Stimulated activated CD4-positive, alpha-beta T cell treated with anti-CD3 and anti-CD28 coated beads, Interleukin-4, amount 100 ng/mL, for 4 hours (primary cell): Measurements from ENCODE around the gene HOXA4.
A peak's percentile ranks its signal among the peaks of the same experiment; 100 is the strongest.

ENCODE experiments used
- DNase-seq, 2 experiments: peaks; one replicate each; pipeline ENCODE4 v3.0.0-alpha.2; 2020

HOXA4 gene

GRCh38 chr7:27157702-27158431, 27.3 kb upstream of the HOXA4 start:
- DNase-seq, result no peak

- no peak for DNase-seq
Observed at GRCh38 chr7:27156916-27157701, 26.6 kb upstream of the HOXA4 start.

GRCh38 chr7:27156508-27156898, 25.9 kb upstream of the HOXA4 start, which contains the start of gene HOXA7:
TSS of gene HOXA7 (minus strand) at chr7:27156675. CDS start at chr7:27156545, 130 bp downstream.
- DNase-seq, result peak in 1 of 2 experiments; percentile 1

GRCh38 chr7:27155816-27156507, 25.4 kb upstream of the HOXA4 start:
- DNase-seq, result no peak

GRCh38 chr7:27154901-27155815, 24.6 kb upstream of the HOXA4 start:
- DNase-seq, result peak; percentile 48 to 67

GRCh38 chr7:27154369-27154768, 23.8 kb upstream of the HOXA4 start:
- DNase-seq, result peak in 1 of 2 experiments; percentile 0

- no peak for DNase-seq
Observed at GRCh38 chr7:27153526-27153925, 23.0 kb upstream of the HOXA4 start.

GRCh38 chr7:27152816-27153442, 22.4 kb upstream of the HOXA4 start:
- peak in 1 of 2 experiments; percentile 0 for DNase-seq

- DNase-seq, result no peak
Observed at GRCh38 chr7:27151931-27152815, 21.6 kb upstream of the HOXA4 start, which contains the start of gene HOXA3. TSS of gene HOXA3 (minus strand) at chr7:27152583. CDS start at chr7:27110640, 41,943 bp downstream.

- no peak for DNase-seq
Observed at GRCh38 chr7:27151341-27151930, 20.9 kb upstream of the HOXA4 start.

GRCh38 chr7:27150568-27151340, 20.2 kb upstream of the HOXA4 start:
- peak; percentile 45 to 70 for DNase-seq

GRCh38 chr7:27149842-27150567, 19.4 kb upstream of the HOXA4 start:
- DNase-seq, result no peak

- DNase-seq, result no peak
Observed at GRCh38 chr7:27148756-27149641, 18.4 kb upstream of the HOXA4 start.

- no peak for DNase-seq
Observed at GRCh38 chr7:27148031-27148755, 17.6 kb upstream of the HOXA4 start.

- DNase-seq, result no peak
Observed at GRCh38 chr7:27147199-27148030, 16.9 kb upstream of the HOXA4 start, which contains the start of gene HOXA6. TSS of gene HOXA6 (minus strand) at chr7:27147774. CDS start at chr7:27147749, 25 bp downstream.
